ENCODE measurements around the gene HOXB6. TPM values are rescaled to one million over a fixed set of nuclear protein-coding genes. Genes with fewer than 3 reads are reported as not detected.

HOXB6 gene
- polyA plus RNA-seq, 3 donors: not detected

GRCh38 chr17:48568499-48569239 lies 36.1 kb downstream of the HOXB6 start:
- H4K20me1 ChIP-seq (ENCODE audit: insufficient read depth, low read length): no peaks in the 10 kb centered on the region
- intact Hi-C loops (cut with micrococcal nuclease): no loop called here
- H2AFZ ChIP-seq (ENCODE audit: insufficient read depth, low read depth, low read length, poor library complexity, severe bottlenecking): no peak overlapping the region
- H3K79me2 ChIP-seq (ENCODE audit: insufficient read depth, low read length): no peaks in the 10 kb centered on the region
- H3K4me3 ChIP-seq (replicated peaks in 1 of 3; ENCODE audit: low read depth in 2 of 3, low read length in 3 of 3): no peak overlapping the region
- peaks cover 2 to 10% of the 10 kb centered on the region in 2 donors for H3K36me3 Mint-ChIP-seq
- DNase-seq: no peak
- no peak overlapping the region for H3K27ac Mint-ChIP-seq
- H3K36me3 ChIP-seq (replicated peaks in 1 of 2; ENCODE audit: control insufficient read depth in 1 of 2, insufficient read depth in 2 of 2, low read length in 2 of 2): no peaks in the 10 kb centered on the region
- H3K9me3 Mint-ChIP-seq: peaks cover 0 to 9% (median 2%) of the 10 kb centered on the region in 7 donors
- H3K4me2 ChIP-seq (replicated peaks; ENCODE audit: extremely low read depth, low read length, poor library complexity, severe bottlenecking): no peak overlapping the region
- WGBS (ENCODE audit: insufficient coverage): 0% methylated on average over 6 of the region's 33 CpGs
- peak overlapping the region in 1 of 2 donors; percentile 88 for H3K4me3 Mint-ChIP-seq
- no peak for TF ChIP-seq CTCF (IDR thresholded peaks at IDR 0.05)
- H3K27me3 Mint-ChIP-seq (ENCODE audit: low read depth in 3 of 3): peaks cover 3 to 37% (median 16%) of the 10 kb centered on the region in 3 donors
- H3K4me1 ChIP-seq (ENCODE audit: control insufficient read depth in 1 of 2, insufficient read depth in 2 of 2, low read length in 2 of 2): peaks cover 0 to 4% of the 10 kb centered on the region in 2 donors
- H3K27me3 ChIP-seq (ENCODE audit: control insufficient read depth in 2 of 2, insufficient read depth in 2 of 2, low read length in 2 of 2): peaks cover 57 to 95% of the 10 kb centered on the region in 2 donors
- no peak overlapping the region for H3K9ac ChIP-seq (ENCODE audit: insufficient read depth, low read length, poor library complexity, severe bottlenecking)
- H3K9me3 ChIP-seq (replicated peaks in 1 of 2; ENCODE audit: control insufficient read depth in 1 of 2, insufficient read depth in 1 of 2, low read length in 2 of 2): no peaks in the 10 kb centered on the region
- peaks cover 8% of the 10 kb centered on the region for H3K4me1 Mint-ChIP-seq
- H3K27ac ChIP-seq (ENCODE audit: low read depth in 1 of 2, low read length in 2 of 2): no peak overlapping the region

- H3K4me3 ChIP-seq (replicated peaks in 1 of 3; ENCODE audit: low read depth in 2 of 3, low read length in 3 of 3): no peak overlapping the region
- Mint-ChIP-seq H3K27me3 (ENCODE audit: low read depth in 3 of 3) (peaks cover 12 to 39% (median 17%) of the 10 kb centered on the region in 3 donors), H3K36me3 (peaks cover 2 to 10% of the 10 kb centered on the region in 2 donors), H3K9me3 (peaks cover 0 to 10% (median 2%) of the 10 kb centered on the region in 7 donors), H3K27ac (no peak overlapping the region), H3K4me1 (peaks cover 8% of the 10 kb centered on the region), H3K4me3 (peak overlapping the region in 1 of 2 donors; percentile 88)
- H3K36me3 ChIP-seq (replicated peaks in 1 of 2; ENCODE audit: control insufficient read depth in 1 of 2, insufficient read depth in 2 of 2, low read length in 2 of 2): no peaks in the 10 kb centered on the region
- no peak for TF ChIP-seq CTCF (IDR thresholded peaks at IDR 0.05)
- no peak for DNase-seq
- H3K9ac ChIP-seq (ENCODE audit: insufficient read depth, low read length, poor library complexity, severe bottlenecking): no peak overlapping the region
- no peaks in the 10 kb centered on the region for H4K20me1 ChIP-seq (ENCODE audit: insufficient read depth, low read length)
- H3K27me3 ChIP-seq (ENCODE audit: control insufficient read depth in 2 of 2, insufficient read depth in 2 of 2, low read length in 2 of 2): peaks cover 55 to 95% of the 10 kb centered on the region in 2 donors
- no peak overlapping the region for H3K4me2 ChIP-seq (replicated peaks; ENCODE audit: extremely low read depth, low read length, poor library complexity, severe bottlenecking)
- no peak overlapping the region for H2AFZ ChIP-seq (ENCODE audit: insufficient read depth, low read depth, low read length, poor library complexity, severe bottlenecking)
- intact Hi-C loops (cut with micrococcal nuclease): no loop called here
- peaks cover 0 to 4% of the 10 kb centered on the region in 2 donors for H3K4me1 ChIP-seq (ENCODE audit: control insufficient read depth in 1 of 2, insufficient read depth in 2 of 2, low read length in 2 of 2)
- H3K27ac ChIP-seq (ENCODE audit: low read depth in 1 of 2, low read length in 2 of 2): no peak overlapping the region
- no CpG with 5 or more reads among the region's 2 CpGs for WGBS (ENCODE audit: insufficient coverage)
- H3K9me3 ChIP-seq (replicated peaks in 1 of 2; ENCODE audit: control insufficient read depth in 1 of 2, insufficient read depth in 1 of 2, low read length in 2 of 2): no peaks in the 10 kb centered on the region
- H3K79me2 ChIP-seq (ENCODE audit: insufficient read depth, low read length): no peaks in the 10 kb centered on the region
Observed at GRCh38 chr17:48567646-48568354, 37.0 kb downstream of the HOXB6 start.

All from CD14-positive monocyte (primary cell).